Erythroblast (primary cell): Measurements from ENCODE around the gene KIF19.

Experiments used
- GATA1 ChIP-seq: IDR thresholded peaks from 2 replicates; pipeline ENCODE4 v1.6.1; 2011; ENCODE audit warnings: low read depth, mild to moderate bottlenecking, control low read depth, low read length, moderate library complexity
- POLR2A ChIP-seq: IDR thresholded peaks from 2 replicates; pipeline ENCODE4 v1.6.1; 2011; ENCODE audit warnings: mild to moderate bottlenecking, low read length

DNA sequence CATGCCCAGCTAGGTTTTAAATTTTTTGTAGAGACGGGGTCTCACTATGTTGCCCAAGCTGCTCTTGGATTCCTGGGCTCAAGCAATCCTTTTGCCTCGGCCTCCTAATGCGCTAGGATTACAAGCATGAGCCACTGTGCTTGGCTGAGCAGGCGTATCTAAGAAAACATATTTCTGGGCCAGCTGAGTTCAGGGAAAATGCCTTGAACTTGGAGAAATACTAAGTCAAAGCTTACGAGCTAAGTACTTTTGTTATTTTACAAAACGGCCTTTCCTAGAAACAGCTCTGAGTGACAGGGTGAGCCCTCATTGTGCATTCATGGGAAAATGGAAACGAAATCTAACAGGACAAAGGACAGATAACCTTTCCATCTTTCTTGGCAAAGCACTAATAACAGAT, 27.2 kb upstream of the KIF19 start:
- TF ChIP-seq POLR2A: no peak
- no peak for TF ChIP-seq GATA1
